ENCODE measurements around the gene GCLC. TPM values are rescaled to one million over a fixed set of nuclear protein-coding genes. Genes with fewer than 3 reads are reported as not detected.

The GCLC gene
- polyA plus RNA-seq, 3 donors = 6.4 to 15.7 (median 10.1) TPM

DNA sequence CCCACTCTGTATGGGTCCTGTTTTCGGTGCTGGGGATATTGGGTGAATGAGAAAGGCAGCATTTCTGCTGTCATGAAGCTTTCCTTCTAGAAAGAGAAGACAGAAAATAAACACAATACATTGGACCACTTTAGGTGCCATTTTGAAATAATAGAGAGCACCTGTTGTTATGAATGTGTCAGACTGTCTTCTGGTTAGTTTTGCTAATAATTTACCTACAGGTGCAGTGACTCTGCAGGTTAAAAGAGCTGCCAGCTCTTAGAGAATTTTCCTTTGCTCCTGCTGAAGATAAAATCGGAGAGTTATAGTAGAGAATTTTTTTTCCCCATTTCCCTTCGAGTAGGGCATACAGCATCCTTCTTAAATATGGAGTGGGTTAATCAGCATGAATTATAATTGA, 21.9 kb upstream of the GCLC start:
- Mint-ChIP-seq H3K36me3 (no peaks in the 10 kb centered on the region), H3K27me3 (ENCODE audit: low read depth in 3 of 3) (peaks cover 0 to 1% (median 0%) of the 10 kb centered on the region in 3 donors), H3K4me1 (no peaks in the 10 kb centered on the region), H3K27ac (no peak overlapping the region), H3K4me3 (no peak overlapping the region), H3K9me3 (peaks cover 0 to 6% (median 0%) of the 10 kb centered on the region in 7 donors)
- H3K4me1 ChIP-seq (ENCODE audit: control insufficient read depth in 1 of 2, insufficient read depth in 2 of 2, low read length in 2 of 2) = no peaks in the 10 kb centered on the region
- no peaks in the 10 kb centered on the region for H3K79me2 ChIP-seq (ENCODE audit: insufficient read depth, low read length)
- H3K27me3 ChIP-seq (ENCODE audit: control insufficient read depth in 2 of 2, insufficient read depth in 2 of 2, low read length in 2 of 2) = no peaks in the 10 kb centered on the region
- H4K20me1 ChIP-seq (ENCODE audit: insufficient read depth, low read length) = no peaks in the 10 kb centered on the region
- no peak for DNase-seq
- H3K36me3 ChIP-seq (replicated peaks in 1 of 2; ENCODE audit: control insufficient read depth in 1 of 2, insufficient read depth in 2 of 2, low read length in 2 of 2) = no peaks in the 10 kb centered on the region
- intact Hi-C loops (cut with micrococcal nuclease) = no loop called here
- H3K9ac ChIP-seq (ENCODE audit: insufficient read depth, low read length, poor library complexity, severe bottlenecking) = no peak overlapping the region
- H3K4me2 ChIP-seq (replicated peaks; ENCODE audit: extremely low read depth, low read length, poor library complexity, severe bottlenecking) = no peak overlapping the region
- H3K27ac ChIP-seq (ENCODE audit: low read depth in 1 of 2, low read length in 2 of 2) = no peak overlapping the region
- WGBS (ENCODE audit: insufficient coverage) = no CpG with 5 or more reads among the region's 3 CpGs
- no peak overlapping the region for H3K4me3 ChIP-seq (replicated peaks in 1 of 3; ENCODE audit: low read depth in 2 of 3, low read length in 3 of 3)
- TF ChIP-seq, protein P1, sequence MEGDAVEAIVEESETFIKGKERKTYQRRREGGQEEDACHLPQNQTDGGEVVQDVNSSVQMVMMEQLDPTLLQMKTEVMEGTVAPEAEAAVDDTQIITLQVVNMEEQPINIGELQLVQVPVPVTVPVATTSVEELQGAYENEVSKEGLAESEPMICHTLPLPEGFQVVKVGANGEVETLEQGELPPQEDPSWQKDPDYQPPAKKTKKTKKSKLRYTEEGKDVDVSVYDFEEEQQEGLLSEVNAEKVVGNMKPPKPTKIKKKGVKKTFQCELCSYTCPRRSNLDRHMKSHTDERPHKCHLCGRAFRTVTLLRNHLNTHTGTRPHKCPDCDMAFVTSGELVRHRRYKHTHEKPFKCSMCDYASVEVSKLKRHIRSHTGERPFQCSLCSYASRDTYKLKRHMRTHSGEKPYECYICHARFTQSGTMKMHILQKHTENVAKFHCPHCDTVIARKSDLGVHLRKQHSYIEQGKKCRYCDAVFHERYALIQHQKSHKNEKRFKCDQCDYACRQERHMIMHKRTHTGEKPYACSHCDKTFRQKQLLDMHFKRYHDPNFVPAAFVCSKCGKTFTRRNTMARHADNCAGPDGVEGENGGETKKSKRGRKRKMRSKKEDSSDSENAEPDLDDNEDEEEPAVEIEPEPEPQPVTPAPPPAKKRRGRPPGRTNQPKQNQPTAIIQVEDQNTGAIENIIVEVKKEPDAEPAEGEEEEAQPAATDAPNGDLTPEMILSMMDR (IDR thresholded peaks at IDR 0.05) = no peak
- H2AFZ ChIP-seq (ENCODE audit: insufficient read depth, low read depth, low read length, poor library complexity, severe bottlenecking) = no peak overlapping the region
- H3K9me3 ChIP-seq (replicated peaks in 1 of 2; ENCODE audit: control insufficient read depth in 1 of 2, insufficient read depth in 1 of 2, low read length in 2 of 2) = no peaks in the 10 kb centered on the region

DNA sequence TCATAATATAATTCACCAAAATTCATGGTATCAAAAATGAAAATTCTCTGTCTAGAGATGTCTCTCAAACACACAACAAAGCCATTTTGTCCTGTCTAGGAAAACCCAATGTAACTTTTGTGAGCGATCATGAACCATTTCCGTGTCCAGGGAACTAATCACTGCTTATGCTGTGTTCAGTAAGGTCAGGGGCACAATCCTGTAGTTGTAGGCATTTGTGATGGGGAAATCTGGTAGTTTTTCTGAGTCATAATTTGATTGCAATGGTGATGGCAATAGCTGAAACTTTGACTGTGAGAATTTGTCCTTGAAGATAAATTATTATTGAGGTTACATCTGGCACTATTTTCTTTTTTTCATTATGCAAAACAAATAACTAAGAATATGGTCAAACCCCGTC, 21.0 kb upstream of the GCLC start:
- Mint-ChIP-seq H3K36me3 (no peaks in the 10 kb centered on the region), H3K9me3 (peaks cover 0 to 7% (median 4%) of the 10 kb centered on the region in 7 donors), H3K4me3 (no peak overlapping the region), H3K4me1 (no peaks in the 10 kb centered on the region), H3K27ac (no peak overlapping the region), H3K27me3 (ENCODE audit: low read depth in 3 of 3) (peaks cover 0 to 1% (median 0%) of the 10 kb centered on the region in 3 donors)
- DNase-seq = peak in 1 of 3 donors; percentile 36
- WGBS (ENCODE audit: insufficient coverage) = 80% methylated on average over 1 of the region's 3 CpGs
- Histone ChIP-seq H3K9ac (ENCODE audit: insufficient read depth, low read length, poor library complexity, severe bottlenecking) (no peak overlapping the region), H3K4me2 (replicated peaks; ENCODE audit: extremely low read depth, low read length, poor library complexity, severe bottlenecking) (no peak overlapping the region), H3K79me2 (ENCODE audit: insufficient read depth, low read length) (no peaks in the 10 kb centered on the region), H3K27me3 (ENCODE audit: control insufficient read depth in 2 of 2, insufficient read depth in 2 of 2, low read length in 2 of 2) (no peaks in the 10 kb centered on the region), H3K4me3 (replicated peaks in 1 of 3; ENCODE audit: low read depth in 2 of 3, low read length in 3 of 3) (no peak overlapping the region), H3K36me3 (replicated peaks in 1 of 2; ENCODE audit: control insufficient read depth in 1 of 2, insufficient read depth in 2 of 2, low read length in 2 of 2) (no peaks in the 10 kb centered on the region), H3K9me3 (replicated peaks in 1 of 2; ENCODE audit: control insufficient read depth in 1 of 2, insufficient read depth in 1 of 2, low read length in 2 of 2) (no peaks in the 10 kb centered on the region), H4K20me1 (ENCODE audit: insufficient read depth, low read length) (no peaks in the 10 kb centered on the region), H2AFZ (ENCODE audit: insufficient read depth, low read depth, low read length, poor library complexity, severe bottlenecking) (no peak overlapping the region), H3K27ac (ENCODE audit: low read depth in 1 of 2, low read length in 2 of 2) (no peak overlapping the region), H3K4me1 (ENCODE audit: control insufficient read depth in 1 of 2, insufficient read depth in 2 of 2, low read length in 2 of 2) (no peaks in the 10 kb centered on the region)
- TF ChIP-seq, protein P1 (IDR thresholded peaks at IDR 0.05) = no peak
- intact Hi-C loops (cut with micrococcal nuclease) = no loop called here
